Measurements from ENCODE around the gene DPP6.
"Not testable (repeated sequence)": the region's sequence is repeated elsewhere in the genome, so short reads cannot be mapped to it uniquely, and the experiment has no call there.

Gene DPP6

GRCh38 chr7:154078523-154078922 lies 26.3 kb downstream of the DPP6 start:
- DNase-seq, result not testable (repeated sequence)

- DNase-seq, result not testable (repeated sequence)
Observed at GRCh38 chr7:154080249-154080648, 28.1 kb downstream of the DPP6 start.

DNA sequence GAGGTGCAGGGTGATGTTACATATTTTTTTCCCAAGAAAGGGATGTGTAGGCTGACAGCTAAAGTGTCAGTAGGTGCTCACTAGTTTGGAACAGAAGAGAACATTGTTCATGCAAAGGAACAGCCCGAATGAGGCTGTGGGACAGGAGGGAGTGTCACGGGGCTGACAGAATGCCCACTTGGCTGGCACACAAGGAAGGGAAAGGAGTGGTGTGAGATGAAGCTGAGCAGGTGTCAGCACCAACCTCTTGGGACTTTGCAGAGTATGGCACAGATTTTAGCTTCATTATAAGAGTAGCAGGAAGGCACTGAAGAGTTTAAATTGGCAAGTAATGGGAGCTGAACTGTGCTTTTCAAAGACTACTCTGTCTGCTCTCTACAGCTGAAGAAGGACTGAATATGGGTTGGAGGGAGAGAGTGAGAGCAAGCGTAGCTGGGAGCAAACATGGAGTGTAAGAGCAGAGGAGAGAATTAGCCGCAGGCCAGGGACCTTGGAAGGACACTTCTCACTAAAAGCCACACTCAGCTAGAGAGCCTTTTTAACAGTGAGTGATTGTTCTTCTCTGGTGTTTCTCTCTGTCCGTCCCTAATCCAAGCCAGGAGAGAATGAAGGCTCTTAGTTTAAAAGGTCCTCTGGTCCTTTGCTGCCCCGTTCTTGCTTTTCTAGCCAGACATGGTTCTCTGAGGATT lies 35.0 kb downstream of the DPP6 start:
- not testable (repeated sequence) for DNase-seq

DNA sequence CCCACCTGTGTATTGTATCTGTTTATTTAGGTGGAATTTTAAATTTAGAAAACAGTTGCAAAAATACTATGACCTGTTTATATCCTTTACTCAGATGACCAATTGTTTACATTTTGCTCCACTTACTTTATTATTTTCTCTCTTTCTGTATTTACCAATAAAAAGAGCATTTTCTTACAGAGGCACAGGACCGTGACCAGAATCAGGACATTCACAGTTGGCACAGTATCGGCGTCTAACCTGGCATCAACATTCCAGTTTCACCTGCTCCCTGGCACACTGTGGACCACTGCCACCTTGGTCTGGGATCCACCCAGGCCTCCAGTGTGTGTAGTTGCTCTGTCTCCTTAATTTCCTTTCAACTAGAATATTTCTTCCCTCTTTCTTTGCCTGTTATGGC lies 39.9 kb downstream of the DPP6 start:
- not testable (repeated sequence) for DNase-seq

GRCh38 chr7:154095201-154095600 lies 43.0 kb downstream of the DPP6 start:
- not testable (repeated sequence) for DNase-seq

GRCh38 chr7:154105063-154105462 lies 52.9 kb downstream of the DPP6 start:
- not testable (repeated sequence) for DNase-seq

DNA sequence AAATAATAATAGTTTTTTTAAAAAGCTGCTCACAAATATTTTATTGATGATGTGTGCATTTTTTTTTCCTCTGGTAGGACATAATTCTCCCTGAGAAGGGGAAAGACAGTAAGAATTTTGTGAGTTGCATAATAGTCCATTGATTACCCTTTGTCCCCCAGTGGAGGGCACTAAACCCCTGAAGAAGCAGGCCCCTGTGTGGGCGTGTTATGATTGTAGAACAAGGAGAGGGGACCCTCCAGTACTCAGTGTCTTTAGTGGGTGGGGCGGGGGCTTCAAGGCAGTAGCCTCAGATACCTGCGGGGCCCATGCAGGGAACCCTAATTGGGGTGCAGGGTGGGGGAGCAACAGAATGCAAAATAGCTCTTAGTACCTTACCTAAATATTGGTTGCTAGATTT lies 57.4 kb downstream of the DPP6 start:
- not testable (repeated sequence) for DNase-seq

- not testable (repeated sequence) for DNase-seq
Observed at GRCh38 chr7:154113732-154114351, 61.6 kb downstream of the DPP6 start.

DNA sequence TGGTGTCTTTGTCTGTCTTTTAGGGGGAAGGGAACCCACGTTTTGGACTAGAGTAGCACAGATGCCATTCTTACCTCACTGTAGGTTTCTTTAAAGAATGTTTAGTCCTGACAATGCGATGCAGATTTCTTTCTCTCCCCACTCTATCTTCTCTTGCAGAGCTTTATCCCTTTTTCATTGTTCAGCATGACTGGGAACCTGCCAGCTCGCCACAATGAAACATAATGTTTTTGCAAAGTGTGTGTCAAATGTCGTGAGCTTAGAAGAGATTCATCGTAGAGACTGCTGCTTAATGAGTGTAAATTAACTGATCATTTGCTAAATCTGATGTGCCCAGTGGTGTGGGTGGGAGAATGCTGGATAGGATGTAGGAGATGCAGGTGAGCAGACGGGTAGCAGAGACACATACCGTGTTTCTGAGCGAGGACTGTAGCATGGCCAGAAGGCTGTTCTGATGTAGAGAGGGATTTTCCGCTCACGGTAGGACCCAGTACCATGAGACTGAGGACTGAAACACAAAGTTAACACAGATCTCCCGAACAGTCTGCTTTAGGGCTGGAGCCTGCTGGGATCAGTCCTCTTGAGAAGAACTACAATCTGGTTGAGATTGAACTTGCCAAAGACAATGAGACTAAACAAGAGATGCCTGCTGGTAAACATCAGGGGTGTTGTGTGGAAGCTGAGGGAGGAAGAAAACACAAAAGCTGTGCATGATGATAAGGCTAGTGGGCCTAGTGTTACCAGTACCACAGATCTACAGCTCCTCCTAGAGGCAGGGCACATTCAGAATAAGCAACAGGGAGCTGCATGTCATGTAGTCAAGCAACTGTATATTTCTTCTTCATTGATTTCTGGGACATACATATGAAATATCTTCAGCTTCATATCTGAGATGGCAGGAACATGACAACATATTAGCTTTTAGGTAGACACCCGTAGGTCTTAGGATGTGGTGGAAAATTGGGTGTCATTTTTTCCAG lies 65.5 kb downstream of the DPP6 start:
- DNase-seq, result not testable (repeated sequence)

DNA sequence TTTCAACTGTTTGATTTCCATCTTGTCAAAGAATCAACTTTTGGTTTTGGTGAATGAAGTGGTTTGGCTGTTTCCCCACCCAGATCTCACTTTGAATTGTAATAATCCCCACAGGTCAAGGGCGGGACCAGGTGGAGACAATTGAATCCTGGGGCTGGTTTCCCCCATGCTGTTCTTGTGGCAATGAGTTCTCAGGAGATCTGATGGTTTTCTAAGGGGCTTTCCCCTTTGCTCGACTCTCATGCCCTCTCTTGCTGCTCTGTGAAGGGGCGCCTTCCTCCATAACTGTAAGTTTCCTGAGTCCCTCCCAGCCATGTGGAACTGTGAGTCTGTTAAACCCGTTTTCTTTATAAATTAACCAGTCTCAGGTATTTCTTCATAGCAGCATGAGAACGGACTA lies 68.6 kb downstream of the DPP6 start:
- DNase-seq, result not testable (repeated sequence)

GRCh38 chr7:154122720-154123119 lies 70.5 kb downstream of the DPP6 start:
- DNase-seq, result not testable (repeated sequence)

DNA sequence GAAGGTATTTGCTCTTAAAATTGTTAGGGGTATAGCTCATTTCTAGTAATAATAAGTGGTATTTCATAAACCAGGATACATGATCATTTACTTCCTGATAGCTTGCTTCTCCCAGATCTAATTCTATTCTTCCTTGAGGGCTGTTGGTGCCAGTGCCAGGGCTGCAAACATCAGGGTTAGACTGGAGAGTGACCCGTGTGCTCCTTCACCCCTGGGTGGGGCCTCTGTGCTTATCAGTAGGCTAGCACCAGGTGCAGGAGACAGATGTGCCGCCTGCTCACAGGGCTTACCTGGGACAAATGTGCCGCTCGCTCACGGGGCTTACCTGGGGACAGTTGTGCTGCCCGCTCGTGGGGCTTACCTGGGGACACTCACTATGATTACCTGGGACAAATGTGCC lies 71.2 kb downstream of the DPP6 start:
- DNase-seq, result not testable (repeated sequence)

GRCh38 chr7:154129142-154129541 lies 76.9 kb downstream of the DPP6 start:
- DNase-seq, result not testable (repeated sequence)

GRCh38 chr7:154132617-154133016 lies 80.4 kb downstream of the DPP6 start:
- DNase-seq, result not testable (repeated sequence)

- not testable (repeated sequence) for DNase-seq
Observed at GRCh38 chr7:154133703-154134277, 81.6 kb downstream of the DPP6 start.

DNA sequence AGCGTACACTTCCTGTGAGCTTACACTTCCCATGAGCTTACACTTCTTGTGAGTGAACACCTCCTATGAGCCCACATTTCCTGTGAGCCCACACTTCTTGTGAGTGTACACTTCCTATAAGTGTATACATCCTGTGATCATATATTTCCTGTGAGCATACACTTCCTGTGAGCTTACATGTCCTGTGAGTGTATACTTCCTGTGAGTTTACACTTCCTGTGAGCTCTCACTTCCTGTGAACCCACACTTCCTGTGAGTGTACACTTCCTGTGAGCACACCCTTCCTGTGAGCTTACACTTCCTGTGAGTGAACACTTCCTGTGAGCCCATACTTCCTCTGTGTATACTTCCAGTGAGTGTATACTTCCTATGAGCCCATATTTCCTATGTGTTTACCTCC lies 82.5 kb downstream of the DPP6 start:
- not testable (repeated sequence) for DNase-seq

DNA sequence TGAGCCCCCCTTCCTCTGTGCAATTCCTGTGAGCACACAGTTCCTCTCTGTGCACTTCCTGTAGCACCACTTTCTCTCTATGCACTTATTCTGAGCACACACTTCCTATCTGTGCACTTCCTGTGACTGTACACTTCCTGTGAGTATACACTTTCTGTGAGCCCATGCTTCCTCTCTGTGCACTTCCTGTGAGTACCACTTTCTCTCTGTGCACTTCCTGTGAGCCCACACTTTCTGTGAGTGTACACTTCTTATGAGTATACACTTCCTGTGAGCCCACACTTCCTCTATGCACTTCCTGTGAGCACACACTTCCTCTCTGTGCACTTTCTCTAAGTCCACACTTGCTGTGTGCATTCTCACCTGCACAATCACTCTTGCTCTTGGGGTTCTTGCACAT lies 83.4 kb downstream of the DPP6 start:
- DNase-seq, result not testable (repeated sequence)

GRCh38 chr7:154145922-154146706 lies 93.9 kb downstream of the DPP6 start:
- not testable (repeated sequence) for DNase-seq

- not testable (repeated sequence) for DNase-seq
Observed at GRCh38 chr7:154146707-154147038, 94.5 kb downstream of the DPP6 start.

DNA sequence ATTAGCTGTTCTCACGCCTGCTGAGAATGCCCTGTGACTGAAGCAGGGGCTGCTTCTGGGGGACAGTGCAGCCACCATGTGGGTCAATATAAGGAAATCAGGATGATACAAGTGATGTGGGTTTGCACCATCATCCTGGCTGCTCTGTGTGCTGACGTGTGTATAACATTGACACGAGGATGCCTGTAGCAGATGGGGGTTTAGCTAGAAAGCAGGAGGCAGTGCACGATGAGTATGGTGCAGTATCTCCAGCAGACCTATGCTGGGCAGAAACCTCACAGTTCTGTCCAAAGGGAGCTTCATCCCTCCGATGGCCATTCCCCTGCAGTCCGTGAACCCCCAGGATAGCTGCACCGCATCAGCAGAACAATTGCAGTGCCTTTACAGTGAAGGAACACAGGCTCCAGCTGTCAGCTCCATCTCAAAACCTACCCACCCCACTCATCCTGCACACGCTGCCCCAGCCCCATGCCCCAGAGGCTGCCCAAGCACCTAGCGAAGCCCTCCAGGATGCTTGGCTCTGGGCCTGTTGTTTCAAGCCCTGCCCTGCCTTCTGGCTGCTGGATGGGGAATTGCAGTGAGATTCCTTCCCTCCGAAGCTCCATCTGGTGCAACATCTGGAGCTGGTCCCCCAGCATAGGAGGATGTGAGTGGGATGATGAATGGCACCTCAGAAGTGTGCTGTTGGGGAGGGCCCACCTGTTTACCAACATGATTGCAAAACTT lies 96.8 kb downstream of the DPP6 start:
- DNase-seq, result not testable (repeated sequence)

DNA sequence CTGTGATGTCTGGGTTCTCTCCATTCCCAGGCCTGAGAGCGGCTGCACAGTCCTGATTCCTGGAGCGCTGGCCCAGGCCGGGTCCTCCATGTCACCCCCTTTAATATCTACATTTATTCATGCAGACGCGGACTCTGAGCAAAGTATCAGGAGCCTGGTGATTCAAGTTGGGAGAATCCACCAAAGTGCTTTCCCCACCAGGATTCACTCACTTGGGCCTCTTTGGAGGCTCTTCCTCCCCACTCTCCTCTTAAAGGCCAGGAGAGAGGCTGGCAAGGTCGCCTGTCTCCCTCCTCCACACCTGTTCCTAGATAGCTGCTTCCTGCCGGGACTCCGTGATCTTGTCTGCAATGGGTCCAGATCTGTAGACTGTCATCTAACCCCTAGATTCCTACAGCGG lies 98.5 kb downstream of the DPP6 start:
- not testable (repeated sequence) for DNase-seq

All from GOT3 (cell line).